ENCODE results near the gene EPG5. TPM values are rescaled to one million over a fixed set of nuclear protein-coding genes. Genes with fewer than 3 reads are reported as not detected.
"Not testable (repeated sequence)": the region's sequence is repeated elsewhere in the genome, so short reads cannot be mapped to it uniquely, and the experiment has no call there.

The EPG5 gene
- total and polyA plus RNA-seq, 9 of the 15 experiments (the other 6 are each of a cell fraction or from before 2014, with no cell fraction given), result 1.3 to 10.7 (median 5.2) TPM

- CTCF ChIA-PET (ENCODE audit: low intra/inter-chr PET ratio); H3K4me2 ChIP-seq (ENCODE audit: insufficient read depth, low read length); H3K36me3 ChIP-seq (ENCODE audit: control insufficient read depth, insufficient read depth, low read length); H3K9me1 ChIP-seq (ENCODE audit: control insufficient read depth, insufficient read depth, low read length); H2AFZ ChIP-seq (ENCODE audit: low read depth, low read length); H3K27ac ChIP-seq (ENCODE audit: extremely low read depth, low read depth, low read length); H3K9ac ChIP-seq (ENCODE audit: insufficient read depth in 1 of 2, low read depth in 2 of 2, low read length in 2 of 2); H3K9me3 ChIP-seq (replicated peaks; ENCODE audit: control insufficient read depth, insufficient read depth, low read depth, low read length); H3K4me1 ChIP-seq (replicated peaks in 1 of 2; ENCODE audit: control insufficient read depth in 2 of 2, insufficient read depth in 2 of 2, low read length in 2 of 2); FAIRE-seq; H4K20me1 ChIP-seq (replicated peaks; ENCODE audit: control insufficient read depth, insufficient read depth, low read length); intact Hi-C loops (cut with micrococcal nuclease); H3K4me3 ChIP-seq; BruUV-seq (replicated peaks); H3K27me3 ChIP-seq (ENCODE audit: control insufficient read depth in 2 of 2, insufficient read depth in 2 of 2, low read length in 2 of 2); H3K79me2 ChIP-seq (ENCODE audit: control insufficient read depth, insufficient read depth, low read length); in situ Hi-C loops (cut with MboI): not testable (repeated sequence)
- peak; percentile 55 for ATAC-seq
- peak in 1 of 2 experiments; percentile 51; a peak in 1 of 4 replicates for TF ChIP-seq RAD21 (CRISPR knock-in tag; conservative IDR thresholded peaks at IDR 0.05 in 1 of 2, IDR thresholded peaks at IDR 0.05 in 1 of 2)
- TF ChIP-seq TFAP4 (CRISPR knock-in tag; IDR thresholded peaks at IDR 0.05; ENCODE audit: borderline replicate concordance), result 0 out of 2 replicates have a peak, but pooled peaks have one; percentile 26
- peak; percentile 30 to 36 (median 36); a peak in 4 of 6 replicates for TF ChIP-seq CTCF (IDR thresholded peaks at IDR 0.05 in 2 of 3, conservative IDR thresholded peaks at IDR 0.05 in 1 of 3; ENCODE audit: insufficient read depth in 2 of 3, low read depth in 1 of 3, low read length in 3 of 3)
- TF ChIP-seq NFIC (IDR thresholded peaks at IDR 0.05), result peak; percentile 71
- DNase-seq (ENCODE audit: extremely low read depth in 1 of 4, low spot score in 3 of 4), result peak in 1 of 4 experiments; percentile 33
- POLR2A ChIA-PET, result interaction anchor here (0.6 kb wide), 2 partner anchors 74 to 252 kb away, joined by 3 to 4 read pairs; no protein-coding TSS in a partner anchor
- no CpG with 5 or more reads among the region's 2 CpGs for WGBS (ENCODE audit: insufficient coverage, low coverage, missing lambda C conversion rate)
Observed at GRCh38 chr18:45807144-45807543, 160.0 kb downstream of the EPG5 start.
